Hepatocyte (in vitro differentiated cells): ENCODE data around the gene KANK4. TPM values are rescaled to one million over a fixed set of nuclear protein-coding genes. Genes with fewer than 3 reads are reported as not detected.

Experiments
- DNase-seq: peaks from one replicate; pipeline ENCODE4 v3.0.0-alpha.2; 2016; ENCODE audit warnings: low spot score
- H2AFZ ChIP-seq: fragments of 200-600 bp; sonication (generic); 2 replicates; pipeline ENCODE4 v1.6.0; 2016; ENCODE audit warnings: antibody characterized with exemption, mild to moderate bottlenecking
- H3K27ac ChIP-seq: fragments of 200-600 bp; sonication (generic); 2 replicates; pipeline ENCODE4 v1.5.1; 2016; ENCODE audit warnings: mild to moderate bottlenecking
- H3K27me3 ChIP-seq: fragments of 200-600 bp; sonication (generic); 2 replicates; pipeline ENCODE4 v1.6.1; 2016
- H3K36me3 ChIP-seq: fragments of 200-600 bp; sonication (generic); replicated peaks from 2 replicates; pipeline ENCODE4 v1.5.1; 2016; ENCODE audit warnings: low read depth; ENCODE audit not compliant: insufficient read depth
- H3K4me1 ChIP-seq: fragments of 200-600 bp; sonication (generic); 2 replicates; pipeline ENCODE4 v1.5.1; 2016; ENCODE audit warnings: mild to moderate bottlenecking, moderate library complexity; ENCODE audit not compliant: insufficient read depth
- H3K4me2 ChIP-seq: fragments of 200-600 bp; sonication (generic); 2 replicates; pipeline ENCODE4 v1.6.0; 2016
- H3K4me3 ChIP-seq: fragments of 200-600 bp; sonication (generic); 2 replicates; pipeline ENCODE4 v1.5.1; 2016; ENCODE audit warnings: mild to moderate bottlenecking
- H3K79me2 ChIP-seq: fragments of 200-600 bp; sonication (generic); 2 replicates; pipeline ENCODE4 v1.6.0; 2017; ENCODE audit warnings: mild to moderate bottlenecking
- H3K9me2 ChIP-seq: fragments of 200-600 bp; sonication (generic); replicated peaks from 2 replicates; pipeline ENCODE4 v1.6.0; 2017; ENCODE audit warnings: mild to moderate bottlenecking; ENCODE audit not compliant: insufficient read depth
- H3K9me3 ChIP-seq: fragments of 200-600 bp; sonication (generic); 2 replicates; pipeline ENCODE4 v1.5.1; 2016; ENCODE audit warnings: low read depth, mild to moderate bottlenecking
- H4K20me1 ChIP-seq: fragments of 200-600 bp; sonication (generic); 2 replicates; pipeline ENCODE4 v1.6.0; 2016; ENCODE audit warnings: mild to moderate bottlenecking; ENCODE audit not compliant: insufficient read depth, poor library complexity, severe bottlenecking
- EZH2 ChIP-seq: fragments of 200-600 bp; sonication (generic); IDR thresholded peaks from 2 replicates; pipeline ENCODE4 v1.6.1; 2016; ENCODE audit warnings: antibody characterized with exemption, mild to moderate bottlenecking, borderline replicate concordance
- EZH2phosphoT487 ChIP-seq: fragments of 200-600 bp; sonication (generic); IDR thresholded peaks from one replicate; pipeline ENCODE4 v1.6.1; 2018; ENCODE audit warnings: antibody characterized with exemption, mild to moderate bottlenecking, low read depth, moderate library complexity; ENCODE audit not compliant: unreplicated experiment, severe bottlenecking
- WGBS: methylation state at CpG from one replicate; pipeline ENCODE4 v1.1.6; 2016; ENCODE audit warnings: low lambda C conversion rate; ENCODE audit errors: missing lambda C conversion rate; 5-methylcytosine and 5-hydroxymethylcytosine counted together
- polyA plus RNA-seq: library from polyadenylated mRNA; unstranded; fragments of >200 nt; fragmentation: Nextera tagmentation; extraction: Ambion mirVana; gene quantifications from 2 replicates; pipeline ENCODE4 v1.2.1, GENCODE V29; 2016
- total RNA-seq: library from RNA; depleted of rRNA; stranded (reverse); fragments of >200 nt; gene quantifications from 2 replicates; pipeline ENCODE4 v1.2.3, GENCODE V29; 2014
- TF ChIP-seq, protein P1 (sequence below): fragments of 200-600 bp; sonication (generic); IDR thresholded peaks from 2 replicates; pipeline ENCODE4 v1.5.1; 2016; ENCODE audit warnings: antibody characterized with exemption, mild to moderate bottlenecking; ENCODE audit not compliant: poor library complexity

Gene KANK4
- total and polyA plus RNA-seq, 2 experiments from 2014 or later = 6.0 to 7.7 TPM

DNA sequence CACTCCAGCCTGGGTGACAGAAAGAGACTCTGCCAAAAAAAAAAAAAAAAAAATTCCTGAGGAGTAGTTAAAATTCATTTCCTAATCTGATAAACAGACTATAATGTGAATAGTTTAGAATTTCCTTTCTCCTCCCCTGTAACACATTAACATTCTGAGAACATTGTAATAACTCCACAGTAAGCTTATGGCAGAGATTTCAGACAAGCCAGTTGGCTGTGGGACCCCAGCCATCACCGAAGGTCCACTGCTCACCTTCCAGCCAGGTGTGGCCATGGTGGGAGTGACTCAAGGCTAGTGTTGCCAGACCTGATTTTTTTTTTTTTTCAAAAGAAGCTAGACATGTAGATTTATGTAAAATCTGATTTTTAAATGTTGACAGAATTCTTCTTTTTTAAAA lies 11.8 kb downstream of the KANK4 start:
- Histone ChIP-seq H3K27ac (no peak overlapping the region), H3K4me1 (no peaks in the 10 kb centered on the region)

GRCh38 chr1:62306065-62306464 lies 13.2 kb downstream of the KANK4 start:
- Histone ChIP-seq H3K27me3 (no peaks in the 10 kb centered on the region), H3K9me3 (no peaks in the 10 kb centered on the region), H3K27ac (no peak overlapping the region), H3K36me3 (no peaks in the 10 kb centered on the region), H3K4me1 (no peaks in the 10 kb centered on the region), H3K9me2 (no peaks in the 10 kb centered on the region), H4K20me1 (no peaks in the 10 kb centered on the region), H3K4me2 (no peak overlapping the region), H3K4me3 (no peak overlapping the region), H3K79me2 (no peaks in the 10 kb centered on the region), H2AFZ (no peak overlapping the region)
- no peak for DNase-seq
- 95% methylated on average over 2 of the region's 2 CpGs for WGBS
- TF ChIP-seq, protein P1, sequence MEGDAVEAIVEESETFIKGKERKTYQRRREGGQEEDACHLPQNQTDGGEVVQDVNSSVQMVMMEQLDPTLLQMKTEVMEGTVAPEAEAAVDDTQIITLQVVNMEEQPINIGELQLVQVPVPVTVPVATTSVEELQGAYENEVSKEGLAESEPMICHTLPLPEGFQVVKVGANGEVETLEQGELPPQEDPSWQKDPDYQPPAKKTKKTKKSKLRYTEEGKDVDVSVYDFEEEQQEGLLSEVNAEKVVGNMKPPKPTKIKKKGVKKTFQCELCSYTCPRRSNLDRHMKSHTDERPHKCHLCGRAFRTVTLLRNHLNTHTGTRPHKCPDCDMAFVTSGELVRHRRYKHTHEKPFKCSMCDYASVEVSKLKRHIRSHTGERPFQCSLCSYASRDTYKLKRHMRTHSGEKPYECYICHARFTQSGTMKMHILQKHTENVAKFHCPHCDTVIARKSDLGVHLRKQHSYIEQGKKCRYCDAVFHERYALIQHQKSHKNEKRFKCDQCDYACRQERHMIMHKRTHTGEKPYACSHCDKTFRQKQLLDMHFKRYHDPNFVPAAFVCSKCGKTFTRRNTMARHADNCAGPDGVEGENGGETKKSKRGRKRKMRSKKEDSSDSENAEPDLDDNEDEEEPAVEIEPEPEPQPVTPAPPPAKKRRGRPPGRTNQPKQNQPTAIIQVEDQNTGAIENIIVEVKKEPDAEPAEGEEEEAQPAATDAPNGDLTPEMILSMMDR = no peak
- TF ChIP-seq EZH2 (no peak), EZH2phosphoT487 (no peak)

More for the DNA sequence above, 11.8 kb downstream of the KANK4 start:
- Histone ChIP-seq H3K9me3 (no peaks in the 10 kb centered on the region), H2AFZ (no peak overlapping the region), H3K4me2 (no peak overlapping the region), H3K79me2 (no peaks in the 10 kb centered on the region), H3K9me2 (no peaks in the 10 kb centered on the region), H3K36me3 (no peaks in the 10 kb centered on the region), H3K27me3 (no peaks in the 10 kb centered on the region), H4K20me1 (no peaks in the 10 kb centered on the region), H3K4me3 (no peak overlapping the region)
- TF ChIP-seq EZH2phosphoT487 (no peak), EZH2 (no peak)
- TF ChIP-seq, protein P1 = no peak
- DNase-seq = no peak
- WGBS = 77% methylated on average over 1 of the region's 1 CpG

GRCh38 chr1:62304975-62305374 lies 14.3 kb downstream of the KANK4 start:
- Histone ChIP-seq H2AFZ (no peak overlapping the region), H3K4me2 (no peak overlapping the region), H3K4me1 (peaks cover 7% of the 10 kb centered on the region), H3K27ac (no peak overlapping the region), H3K36me3 (no peaks in the 10 kb centered on the region), H3K9me3 (no peaks in the 10 kb centered on the region), H3K4me3 (no peak overlapping the region), H3K27me3 (no peaks in the 10 kb centered on the region), H4K20me1 (no peaks in the 10 kb centered on the region), H3K79me2 (no peaks in the 10 kb centered on the region), H3K9me2 (no peaks in the 10 kb centered on the region)
- no peak for DNase-seq
- WGBS = 91% methylated on average over 7 of the region's 7 CpGs
- TF ChIP-seq, protein P1 = no peak
- no peak for TF ChIP-seq EZH2

DNA sequence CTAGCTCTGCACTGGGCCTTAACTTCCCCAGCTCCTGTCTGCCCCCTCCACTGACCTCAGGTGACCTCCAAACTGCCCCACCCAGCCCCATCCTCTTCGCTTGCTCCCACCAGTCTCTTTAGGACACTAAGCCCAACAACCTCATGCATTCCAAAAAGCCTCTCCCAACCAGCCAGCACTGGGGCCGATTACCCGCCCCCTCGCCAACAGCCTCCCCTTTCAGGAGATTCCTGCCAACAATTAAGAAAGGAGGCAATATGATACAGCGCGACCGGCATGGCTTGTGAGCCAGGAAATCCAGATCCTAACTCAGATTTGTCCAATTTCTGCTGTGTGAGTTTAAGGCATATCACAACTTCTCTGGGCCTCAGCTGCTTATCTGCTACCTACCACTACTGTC lies 14.7 kb downstream of the KANK4 start:
- Histone ChIP-seq H3K79me2 (no peaks in the 10 kb centered on the region), H3K9me2 (no peaks in the 10 kb centered on the region), H4K20me1 (no peaks in the 10 kb centered on the region), H3K27me3 (no peaks in the 10 kb centered on the region), H3K27ac (no peak overlapping the region), H3K36me3 (no peaks in the 10 kb centered on the region), H3K4me2 (no peak overlapping the region), H3K9me3 (no peaks in the 10 kb centered on the region), H3K4me1 (peaks cover 12% of the 10 kb centered on the region), H3K4me3 (no peak overlapping the region), H2AFZ (no peak overlapping the region)
- DNase-seq = no peak
- TF ChIP-seq EZH2 (no peak), EZH2phosphoT487 (no peak)
- TF ChIP-seq, protein P1 = no peak
- 93% methylated on average over 7 of the region's 7 CpGs for WGBS
